Upper lobe of left lung (tissue), 6 donors: ENCODE results near the gene MARCHF3. TPM values are rescaled to one million over a fixed set of nuclear protein-coding genes. Genes with fewer than 3 reads are reported as not detected.

ENCODE experiments used
- ATAC-seq, 2 donors: fragments of 200-7000 bp; cut with Tn5 transposase; one replicate each; pipeline ENCODE4 v1.9.1; 2022; ENCODE audit warnings: mild to moderate bottlenecking in 2 of 2, moderate library complexity in 2 of 2; ENCODE audit not compliant: low FRiP score in 2 of 2
- DNase-seq, 2 donors: peaks; one replicate each; pipeline ENCODE4 v3.0.0-alpha.2; 2019 to 2020
- H3K27ac ChIP-seq, 4 donors: fragments of 200-600 bp; sonication (generic); one replicate each; pipeline ENCODE4 v1.5.1; 2016 to 2019
- H3K27me3 ChIP-seq, 4 donors: fragments of 200-600 bp; sonication (generic); one replicate each; pipeline ENCODE4 v1.5.1; 2017 to 2019
- H3K36me3 ChIP-seq, 4 donors: fragments of 200-600 bp; sonication (generic); one replicate each; pipeline ENCODE4 v1.5.1; 2016 to 2019
- H3K4me1 ChIP-seq, 4 donors: fragments of 200-600 bp; sonication (generic); one replicate each; pipeline ENCODE4 v1.5.1; 2018 to 2019
- H3K4me3 ChIP-seq, 4 donors: fragments of 200-600 bp; sonication (generic); one replicate each; pipeline ENCODE4 v1.5.1; 2017 to 2019; ENCODE audit warnings: mild to moderate bottlenecking in 2 of 4, moderate library complexity in 1 of 4
- H3K9me3 ChIP-seq, 4 donors: fragments of 200-600 bp; sonication (generic); one replicate each; pipeline ENCODE4 v1.5.1; 2018 to 2019
- EP300 ChIP-seq, 4 donors: sonication (generic); formaldehyde crosslinking; IDR thresholded peaks; one replicate each; pipeline ENCODE4 v1.5.1; 2017; ENCODE audit warnings: antibody characterized with exemption in 4 of 4, control low read depth in 2 of 4
- POLR2A ChIP-seq, 4 donors: fragments of 450-650 bp; IDR thresholded peaks; one replicate each; pipeline ENCODE4 v1.5.1; 2016 to 2017; ENCODE audit warnings: antibody characterized with exemption in 4 of 4, mild to moderate bottlenecking in 2 of 4
- POLR2AphosphoS5 ChIP-seq, 2 donors: sonication (generic); formaldehyde crosslinking; IDR thresholded peaks; one replicate each; pipeline ENCODE4 v1.5.1; 2017; ENCODE audit warnings: antibody characterized with exemption in 2 of 2
- WGBS, 2 donors: methylation state at CpG; one replicate each; pipeline ENCODE4 v1.1.5; 2017 to 2018; 5-methylcytosine and 5-hydroxymethylcytosine counted together
- total RNA-seq, 6 donors: library from RNA; depleted of rRNA in 4 of 6; stranded (reverse); fragments of >200 nt in 4 of 6; gene quantifications; one replicate each; pipeline versions ENCODE4 v1.1.0 to v1.2.1, GENCODE V29; 2016 to 2021
- TF ChIP-seq, protein P1 (sequence below), 6 experiments: fragments of 450-650 bp in 4 of 6; fragments of 200-600 bp in 2 of 6; sonication (generic) in 2 of 6; IDR thresholded peaks; one replicate each; pipeline ENCODE4 v1.5.1; 2016 to 2019; ENCODE audit warnings: antibody characterized with exemption in 6 of 6
- donor health status: DM: no; HTN: no; CAD: no; lungs with moderate emphysema.
- donor health status: DM: no; HTN: yes; CAD: no; lungs with severe emphysema.

MARCHF3 gene
- total RNA-seq, 6 donors from 2014 or later: 2.1 to 16.2 (median 6.7) TPM

DNA sequence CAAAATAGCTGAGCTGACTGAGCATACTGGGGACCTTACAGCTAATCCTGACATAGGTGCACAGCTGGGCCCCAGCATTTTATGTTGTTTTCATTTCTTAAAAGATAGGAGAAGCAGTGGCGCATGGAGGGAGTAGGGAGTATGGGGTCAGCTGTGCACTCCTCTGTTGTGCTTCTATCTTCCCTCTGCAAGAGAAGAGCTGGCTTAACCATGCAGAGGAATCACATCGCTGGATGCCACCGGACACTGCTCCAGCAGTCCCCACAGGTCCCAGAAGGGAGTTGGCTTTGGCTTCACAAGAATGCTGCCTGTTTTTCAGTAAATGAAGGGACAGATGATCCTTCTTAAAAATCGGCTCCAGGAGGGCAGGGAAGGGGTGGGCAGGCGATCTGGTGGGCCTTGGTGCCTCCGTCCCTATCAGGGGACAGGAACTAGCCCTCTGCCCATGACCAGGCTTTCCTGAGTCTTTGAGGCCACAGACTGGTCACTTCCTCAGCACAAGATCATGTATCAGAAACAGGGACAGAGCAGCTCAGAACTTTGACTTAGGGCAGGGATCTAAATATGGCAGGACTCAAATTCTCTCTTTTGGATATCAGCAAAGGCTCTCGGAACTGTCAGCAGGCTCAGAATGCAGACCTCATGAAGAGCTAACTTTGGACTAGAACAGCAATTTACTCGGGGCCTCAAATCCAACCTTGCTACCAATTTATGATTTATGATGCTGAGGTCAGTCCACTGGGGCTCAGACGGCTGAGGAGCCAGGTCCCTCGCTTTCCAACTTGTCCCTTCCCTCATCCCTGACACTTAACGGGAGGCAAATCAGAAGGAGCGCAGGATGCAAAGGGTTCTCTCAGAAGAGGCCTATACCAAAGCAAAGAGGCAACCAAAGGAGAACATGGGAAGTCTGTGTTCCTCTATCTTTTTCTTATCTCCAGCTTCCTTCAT is 47.2 kb downstream of the MARCHF3 start:
- DNase-seq (no peak), ATAC-seq (no peak)
- TF ChIP-seq, protein P1, sequence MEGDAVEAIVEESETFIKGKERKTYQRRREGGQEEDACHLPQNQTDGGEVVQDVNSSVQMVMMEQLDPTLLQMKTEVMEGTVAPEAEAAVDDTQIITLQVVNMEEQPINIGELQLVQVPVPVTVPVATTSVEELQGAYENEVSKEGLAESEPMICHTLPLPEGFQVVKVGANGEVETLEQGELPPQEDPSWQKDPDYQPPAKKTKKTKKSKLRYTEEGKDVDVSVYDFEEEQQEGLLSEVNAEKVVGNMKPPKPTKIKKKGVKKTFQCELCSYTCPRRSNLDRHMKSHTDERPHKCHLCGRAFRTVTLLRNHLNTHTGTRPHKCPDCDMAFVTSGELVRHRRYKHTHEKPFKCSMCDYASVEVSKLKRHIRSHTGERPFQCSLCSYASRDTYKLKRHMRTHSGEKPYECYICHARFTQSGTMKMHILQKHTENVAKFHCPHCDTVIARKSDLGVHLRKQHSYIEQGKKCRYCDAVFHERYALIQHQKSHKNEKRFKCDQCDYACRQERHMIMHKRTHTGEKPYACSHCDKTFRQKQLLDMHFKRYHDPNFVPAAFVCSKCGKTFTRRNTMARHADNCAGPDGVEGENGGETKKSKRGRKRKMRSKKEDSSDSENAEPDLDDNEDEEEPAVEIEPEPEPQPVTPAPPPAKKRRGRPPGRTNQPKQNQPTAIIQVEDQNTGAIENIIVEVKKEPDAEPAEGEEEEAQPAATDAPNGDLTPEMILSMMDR (IDR thresholded peaks at IDR 0.05): no peak
- no peak for TF ChIP-seq POLR2A (IDR thresholded peaks at IDR 0.05)
- TF ChIP-seq EP300 (IDR thresholded peaks at IDR 0.05): no peak
- no peak for TF ChIP-seq POLR2AphosphoS5 (IDR thresholded peaks at IDR 0.05)
- no peaks in the 10 kb centered on the region for H3K4me1 ChIP-seq
- no peak overlapping the region for H3K4me3 ChIP-seq
- H3K27ac ChIP-seq: no peak overlapping the region
- H3K36me3 ChIP-seq: no peaks in the 10 kb centered on the region
- H3K9me3 ChIP-seq: no peaks in the 10 kb centered on the region
- H3K27me3 ChIP-seq: no peaks in the 10 kb centered on the region
- WGBS, 2 donors: 89 to 90% methylated on average over 12 of the region's 12 CpGs

DNA sequence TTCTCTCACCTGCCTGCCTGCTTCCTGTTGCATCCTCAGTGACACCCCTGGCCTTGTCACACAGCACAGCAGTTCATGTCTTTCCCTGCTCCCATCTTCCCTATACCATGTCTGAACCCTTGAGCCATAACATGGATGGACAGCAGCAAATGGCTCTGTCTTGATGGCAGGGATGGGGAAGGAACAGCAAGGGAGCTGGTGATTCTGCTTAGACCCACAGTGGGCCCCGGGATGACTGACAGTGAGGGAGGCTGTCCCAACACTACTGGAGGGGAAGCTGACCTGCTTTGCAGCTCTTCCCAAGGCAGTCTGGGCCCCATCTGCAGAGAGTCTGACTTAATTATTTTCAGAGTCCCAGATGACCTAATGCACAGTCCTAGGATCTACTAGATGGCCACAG is 48.2 kb downstream of the MARCHF3 start:
- no peaks in the 10 kb centered on the region for H3K9me3 ChIP-seq
- 100% methylated on average over 1 of the region's 1 CpG for WGBS, 2 donors
- H3K4me3 ChIP-seq: no peak overlapping the region
- H3K36me3 ChIP-seq: no peaks in the 10 kb centered on the region
- no peak for DNase-seq
- TF ChIP-seq, protein P1 (IDR thresholded peaks at IDR 0.05): no peak
- TF ChIP-seq POLR2AphosphoS5 (IDR thresholded peaks at IDR 0.05) (no peak), EP300 (IDR thresholded peaks at IDR 0.05) (no peak), POLR2A (IDR thresholded peaks at IDR 0.05) (no peak)
- H3K4me1 ChIP-seq: no peaks in the 10 kb centered on the region
- no peak overlapping the region for H3K27ac ChIP-seq
- no peak for ATAC-seq
- no peaks in the 10 kb centered on the region for H3K27me3 ChIP-seq

DNA sequence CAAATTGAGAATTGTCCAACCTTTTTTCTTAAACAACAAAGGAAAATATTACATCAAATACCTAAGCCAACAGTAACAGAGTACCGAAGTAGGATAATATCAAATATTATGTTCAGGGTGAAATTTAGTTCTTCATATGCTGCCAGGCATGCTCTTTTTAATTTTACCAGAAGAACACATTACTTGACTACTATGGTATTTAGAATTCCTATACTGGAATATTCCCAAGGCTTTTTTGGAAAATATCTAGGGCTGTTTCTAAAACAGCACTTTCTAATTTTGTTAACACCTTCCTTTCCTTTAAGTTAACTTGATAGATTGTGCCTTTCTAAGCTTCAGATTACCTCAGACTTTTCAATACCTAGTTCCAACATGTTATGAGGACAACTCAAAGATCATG is 48.7 kb downstream of the MARCHF3 start:
- Histone ChIP-seq H3K4me3 (no peak overlapping the region), H3K27me3 (no peaks in the 10 kb centered on the region), H3K9me3 (no peaks in the 10 kb centered on the region), H3K36me3 (no peaks in the 10 kb centered on the region), H3K4me1 (no peaks in the 10 kb centered on the region), H3K27ac (no peak overlapping the region)
- 78 to 87% methylated on average over 1 of the region's 1 CpG for WGBS, 2 donors
- ATAC-seq (no peak), DNase-seq (no peak)
- TF ChIP-seq, protein P1 (IDR thresholded peaks at IDR 0.05): no peak
- no peak for TF ChIP-seq POLR2AphosphoS5 (IDR thresholded peaks at IDR 0.05)
- TF ChIP-seq POLR2A (IDR thresholded peaks at IDR 0.05): no peak
- TF ChIP-seq EP300 (IDR thresholded peaks at IDR 0.05): no peak

GRCh38 chr5:126981222-126981621 is 49.1 kb downstream of the MARCHF3 start:
- H3K36me3 ChIP-seq: no peaks in the 10 kb centered on the region
- DNase-seq (no peak), ATAC-seq (no peak)
- H3K9me3 ChIP-seq: no peaks in the 10 kb centered on the region
- 90 to 97% methylated on average over 2 of the region's 2 CpGs for WGBS, 2 donors
- H3K4me1 ChIP-seq: no peaks in the 10 kb centered on the region
- no peak overlapping the region for H3K4me3 ChIP-seq
- no peaks in the 10 kb centered on the region for H3K27me3 ChIP-seq
- no peak overlapping the region for H3K27ac ChIP-seq
- TF ChIP-seq, protein P1 (IDR thresholded peaks at IDR 0.05): no peak
- no peak for TF ChIP-seq POLR2A (IDR thresholded peaks at IDR 0.05)
- TF ChIP-seq POLR2AphosphoS5 (IDR thresholded peaks at IDR 0.05): no peak
- no peak for TF ChIP-seq EP300 (IDR thresholded peaks at IDR 0.05)
